Measurements from ENCODE around the gene IQCM.

DNA sequence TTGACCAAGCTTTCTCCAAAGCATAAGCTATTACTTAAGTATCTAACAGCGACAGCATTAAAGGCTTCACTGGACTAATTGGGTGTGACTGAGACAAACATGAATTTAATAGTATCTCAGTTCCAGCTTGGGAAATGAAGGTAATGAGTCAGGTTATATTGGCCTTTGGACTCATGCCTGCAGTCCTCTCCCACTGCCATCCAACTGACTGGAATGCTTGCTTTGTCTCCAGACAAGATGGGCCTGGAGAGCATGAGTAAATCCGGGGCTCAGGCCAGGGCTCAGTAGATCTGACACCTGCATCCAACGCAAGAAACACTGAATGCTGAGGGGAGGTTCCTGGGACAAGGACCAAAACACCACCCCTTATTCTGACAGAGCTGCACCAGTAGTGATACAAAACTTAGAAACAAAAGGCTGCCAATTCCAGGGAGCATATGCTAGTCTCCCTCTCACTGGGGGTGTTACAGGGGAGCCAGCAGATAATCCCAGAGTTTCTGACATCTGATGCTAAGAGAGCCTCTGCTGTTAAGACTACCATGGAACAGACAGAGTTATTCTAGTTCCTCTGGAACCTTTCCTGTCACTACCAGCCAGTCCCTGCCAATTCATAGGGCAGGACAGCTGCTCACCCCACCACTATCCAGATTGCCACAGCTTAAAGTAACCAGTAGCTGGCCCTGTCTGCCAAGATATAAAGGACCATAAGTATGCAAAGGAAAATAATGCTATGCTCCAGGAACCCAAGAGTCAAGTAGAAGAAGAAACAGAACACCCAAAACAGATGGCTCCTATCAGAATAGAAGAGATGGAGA, 293.8 kb downstream of the IQCM start:
- TF ChIP-seq EZH2 (IDR thresholded peaks at IDR 0.05; ENCODE audit: borderline replicate concordance, control insufficient read depth, low read depth, low read length) (no peak), ZNF384 (IDR thresholded peaks at IDR 0.05; ENCODE audit: borderline replicate concordance, low read depth, low read length) (no peak), POLR2A (IDR thresholded peaks at IDR 0.05; ENCODE audit: low read depth, low read length) (no peak), FOXK2 (IDR thresholded peaks at IDR 0.05) (no peak), TCF12 (IDR thresholded peaks at IDR 0.05; ENCODE audit: low read depth, low read length) (no peak), ZNF207 (IDR thresholded peaks at IDR 0.05; ENCODE audit: borderline replicate concordance) (no peak), RFX5 (IDR thresholded peaks at IDR 0.05; ENCODE audit: low read depth, low read length) (no peak), CHD2 (IDR thresholded peaks at IDR 0.05; ENCODE audit: borderline replicate concordance, low read depth, low read length) (no peak), ZNF217 (IDR thresholded peaks at IDR 0.05) (no peak)
- TF ChIP-seq, protein P1, sequence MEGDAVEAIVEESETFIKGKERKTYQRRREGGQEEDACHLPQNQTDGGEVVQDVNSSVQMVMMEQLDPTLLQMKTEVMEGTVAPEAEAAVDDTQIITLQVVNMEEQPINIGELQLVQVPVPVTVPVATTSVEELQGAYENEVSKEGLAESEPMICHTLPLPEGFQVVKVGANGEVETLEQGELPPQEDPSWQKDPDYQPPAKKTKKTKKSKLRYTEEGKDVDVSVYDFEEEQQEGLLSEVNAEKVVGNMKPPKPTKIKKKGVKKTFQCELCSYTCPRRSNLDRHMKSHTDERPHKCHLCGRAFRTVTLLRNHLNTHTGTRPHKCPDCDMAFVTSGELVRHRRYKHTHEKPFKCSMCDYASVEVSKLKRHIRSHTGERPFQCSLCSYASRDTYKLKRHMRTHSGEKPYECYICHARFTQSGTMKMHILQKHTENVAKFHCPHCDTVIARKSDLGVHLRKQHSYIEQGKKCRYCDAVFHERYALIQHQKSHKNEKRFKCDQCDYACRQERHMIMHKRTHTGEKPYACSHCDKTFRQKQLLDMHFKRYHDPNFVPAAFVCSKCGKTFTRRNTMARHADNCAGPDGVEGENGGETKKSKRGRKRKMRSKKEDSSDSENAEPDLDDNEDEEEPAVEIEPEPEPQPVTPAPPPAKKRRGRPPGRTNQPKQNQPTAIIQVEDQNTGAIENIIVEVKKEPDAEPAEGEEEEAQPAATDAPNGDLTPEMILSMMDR (IDR thresholded peaks at IDR 0.05 in 2 of 3, conservative IDR thresholded peaks at IDR 0.05 in 1 of 3; ENCODE audit: control insufficient read depth in 2 of 3, extremely low read depth in 1 of 3, insufficient read depth in 1 of 3, low read depth in 3 of 3, low read length in 3 of 3) = no peak
